Thoracic aorta (tissue), 2 donors: ENCODE results near the gene ALKBH7. TPM values are rescaled to one million over a fixed set of nuclear protein-coding genes. Genes with fewer than 3 reads are reported as not detected.

Experiments used
- ATAC-seq: fragments of 150-250 bp; one replicate; pipeline ENCODE4 v1.8.0; 2017; ENCODE audit warnings: low read depth; ENCODE audit not compliant: insufficient number of reproducible peaks, low FRiP score
- DNase-seq: peaks from one replicate; pipeline ENCODE4 v3.0.0-alpha.2; 2020; ENCODE audit warnings: low spot score
- H3K27ac ChIP-seq, 2 donors: fragments of 200-600 bp; sonication (generic); 1 replicate in 1 of 2; 2 replicates in 1 of 2; pipeline ENCODE4 v1.5.1; 2016; ENCODE audit warnings: mild to moderate bottlenecking in 2 of 2, moderate library complexity in 2 of 2
- H3K27me3 ChIP-seq: fragments of 200-600 bp; sonication (generic); replicated peaks from 2 replicates; pipeline ENCODE4 v1.6.0; 2016; ENCODE audit warnings: mild to moderate bottlenecking; ENCODE audit not compliant: insufficient read depth
- H3K36me3 ChIP-seq: fragments of 200-600 bp; sonication (generic); one replicate; pipeline ENCODE4 v1.5.1; 2016
- H3K4me1 ChIP-seq, 2 donors: fragments of 200-600 bp; sonication (generic); 1 replicate in 1 of 2; 2 replicates in 1 of 2; pipeline versions ENCODE4 v1.5.1 to v1.6.0; 2016; ENCODE audit warnings: low read depth in 2 of 2, mild to moderate bottlenecking in 1 of 2; ENCODE audit not compliant: control insufficient read depth in 1 of 2
- H3K4me3 ChIP-seq: fragments of 200-600 bp; sonication (generic); 2 replicates; pipeline ENCODE4 v1.5.1; 2016; ENCODE audit warnings: mild to moderate bottlenecking
- H3K9me3 ChIP-seq: fragments of 200-600 bp; sonication (generic); 2 replicates; pipeline ENCODE4 v1.5.1; 2016
- total RNA-seq, 2 donors: library from RNA; depleted of rRNA; stranded (reverse); fragments of >200 nt; gene quantifications; one replicate each; pipeline versions ENCODE4 v1.1.0 to v1.2.3, GENCODE V29; 2016
- TF ChIP-seq, protein P1 (sequence below): fragments of 200-600 bp; sonication (generic); IDR thresholded peaks from one replicate; pipeline ENCODE4 v1.5.1; 2019; ENCODE audit warnings: antibody characterized with exemption

ALKBH7 gene
- total RNA-seq, 2 donors from 2014 or later: 29.1 to 37.6 TPM

DNA sequence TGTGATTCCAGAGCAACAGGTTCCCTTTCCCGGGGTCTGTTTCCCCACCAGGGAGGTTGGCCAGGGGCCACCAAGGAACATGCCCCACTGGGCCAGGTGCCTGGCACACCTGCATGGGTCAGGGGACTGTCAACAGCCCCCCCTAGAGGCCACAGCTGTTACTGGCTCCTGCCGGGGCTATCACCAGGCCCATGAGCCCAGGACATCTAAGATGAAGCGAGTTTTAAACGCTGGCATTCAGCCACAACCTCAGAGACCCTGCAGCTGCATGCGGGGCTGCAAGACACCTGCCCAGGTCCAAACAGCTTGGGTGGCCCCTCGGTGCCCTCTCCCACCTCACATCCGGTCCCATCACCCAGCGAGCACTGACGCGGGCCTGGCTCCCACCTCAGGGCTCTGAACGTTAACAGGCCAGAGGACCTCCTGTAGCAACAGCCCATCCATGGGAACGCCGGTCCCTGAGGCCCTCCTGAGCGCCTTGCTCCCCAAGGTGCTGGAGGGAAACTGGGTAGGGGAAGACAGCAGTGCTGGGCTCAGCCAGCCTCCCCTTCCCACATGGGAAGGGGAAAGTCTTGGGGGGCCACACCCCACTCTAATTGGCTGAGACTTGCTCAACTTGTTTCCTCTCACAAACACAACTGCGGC lies 40.0 kb downstream of the ALKBH7 start:
- no peaks in the 10 kb centered on the region for H3K4me1 ChIP-seq
- H3K4me3 ChIP-seq: no peak overlapping the region
- no peak overlapping the region for H3K27ac ChIP-seq
- H3K36me3 ChIP-seq: peaks cover 36% of the 10 kb centered on the region
- ATAC-seq (no peak), DNase-seq (no peak)
- no peaks in the 10 kb centered on the region for H3K9me3 ChIP-seq
- H3K27me3 ChIP-seq: no peaks in the 10 kb centered on the region
- TF ChIP-seq, protein P1, sequence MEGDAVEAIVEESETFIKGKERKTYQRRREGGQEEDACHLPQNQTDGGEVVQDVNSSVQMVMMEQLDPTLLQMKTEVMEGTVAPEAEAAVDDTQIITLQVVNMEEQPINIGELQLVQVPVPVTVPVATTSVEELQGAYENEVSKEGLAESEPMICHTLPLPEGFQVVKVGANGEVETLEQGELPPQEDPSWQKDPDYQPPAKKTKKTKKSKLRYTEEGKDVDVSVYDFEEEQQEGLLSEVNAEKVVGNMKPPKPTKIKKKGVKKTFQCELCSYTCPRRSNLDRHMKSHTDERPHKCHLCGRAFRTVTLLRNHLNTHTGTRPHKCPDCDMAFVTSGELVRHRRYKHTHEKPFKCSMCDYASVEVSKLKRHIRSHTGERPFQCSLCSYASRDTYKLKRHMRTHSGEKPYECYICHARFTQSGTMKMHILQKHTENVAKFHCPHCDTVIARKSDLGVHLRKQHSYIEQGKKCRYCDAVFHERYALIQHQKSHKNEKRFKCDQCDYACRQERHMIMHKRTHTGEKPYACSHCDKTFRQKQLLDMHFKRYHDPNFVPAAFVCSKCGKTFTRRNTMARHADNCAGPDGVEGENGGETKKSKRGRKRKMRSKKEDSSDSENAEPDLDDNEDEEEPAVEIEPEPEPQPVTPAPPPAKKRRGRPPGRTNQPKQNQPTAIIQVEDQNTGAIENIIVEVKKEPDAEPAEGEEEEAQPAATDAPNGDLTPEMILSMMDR: peak; percentile 41

DNA sequence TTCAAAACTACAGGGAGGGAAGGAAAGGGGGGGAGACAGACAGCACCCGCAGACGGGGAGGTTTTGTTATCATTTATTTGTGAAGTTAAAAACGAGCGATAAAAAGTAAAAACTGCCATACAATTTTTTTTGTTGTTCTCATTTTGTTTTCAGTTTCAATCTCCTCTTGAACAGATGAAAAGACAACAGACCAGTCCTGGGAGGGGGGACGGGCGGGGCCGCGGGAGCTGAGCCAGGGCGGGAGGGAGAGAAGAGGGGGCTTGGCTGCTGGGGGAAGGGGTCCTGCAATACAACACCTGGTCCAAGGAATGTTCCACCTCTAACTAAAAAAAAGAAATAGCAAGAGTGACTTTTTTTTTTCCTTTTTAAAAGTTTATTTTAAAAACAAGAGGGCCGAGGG lies 40.7 kb downstream of the ALKBH7 start:
- ATAC-seq (no peak), DNase-seq (no peak)
- TF ChIP-seq, protein P1: no peak
- no peaks in the 10 kb centered on the region for H3K4me1 ChIP-seq
- no peaks in the 10 kb centered on the region for H3K27me3 ChIP-seq
- no peak overlapping the region for H3K27ac ChIP-seq
- peaks cover 42% of the 10 kb centered on the region for H3K36me3 ChIP-seq
- no peaks in the 10 kb centered on the region for H3K9me3 ChIP-seq
- H3K4me3 ChIP-seq: no peak overlapping the region

DNA sequence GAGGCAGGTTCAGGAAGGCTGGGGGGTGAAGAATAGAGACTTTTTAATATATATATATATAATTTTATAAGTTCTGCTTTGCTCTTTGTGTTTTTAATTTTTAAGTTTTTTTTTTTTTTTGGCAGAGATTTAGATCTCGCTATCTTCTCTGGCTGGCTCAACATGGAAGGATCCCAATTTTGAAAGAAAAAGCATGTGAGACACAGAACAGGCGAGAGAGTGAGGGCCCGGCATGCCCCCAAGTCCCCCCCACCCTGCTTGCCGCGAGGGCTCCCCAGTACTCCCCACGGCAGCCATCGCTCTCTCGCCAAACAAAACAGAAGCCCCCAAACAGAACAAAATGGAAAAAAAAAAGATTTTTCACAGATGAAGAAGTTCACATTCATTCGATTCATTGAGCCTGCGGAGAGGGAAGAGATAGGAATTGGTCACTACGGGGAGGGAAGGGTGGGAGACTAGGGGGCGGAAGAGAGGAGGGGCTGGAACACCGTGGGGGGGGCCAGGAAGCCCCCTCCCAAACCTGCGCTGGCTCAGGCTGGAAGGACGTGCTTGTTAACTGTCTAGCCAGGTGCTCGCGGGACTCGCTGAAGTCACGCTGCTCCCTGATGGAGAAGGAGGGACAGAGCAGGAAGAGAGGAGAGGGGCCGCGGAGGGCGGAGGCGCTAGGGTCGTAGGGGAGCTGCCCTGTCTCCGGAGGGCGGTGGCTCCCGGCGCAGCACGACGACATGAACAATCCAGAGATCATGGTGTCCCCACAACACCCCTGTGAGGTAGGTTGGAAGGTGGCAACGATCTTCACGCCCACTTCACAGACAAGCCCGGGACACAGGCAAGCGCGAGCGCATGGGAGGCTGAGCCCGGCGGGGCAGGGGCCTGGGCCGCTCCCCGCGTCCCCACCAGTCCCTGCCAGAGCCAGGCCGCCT lies 41.4 kb downstream of the ALKBH7 start:
- H3K4me1 ChIP-seq: no peaks in the 10 kb centered on the region
- no peak for ATAC-seq
- TF ChIP-seq, protein P1: no peak
- H3K9me3 ChIP-seq: no peaks in the 10 kb centered on the region
- no peaks in the 10 kb centered on the region for H3K27me3 ChIP-seq
- peaks cover 49% of the 10 kb centered on the region for H3K36me3 ChIP-seq
- no peak overlapping the region for H3K4me3 ChIP-seq
- no peak for DNase-seq
- H3K27ac ChIP-seq: no peak overlapping the region

DNA sequence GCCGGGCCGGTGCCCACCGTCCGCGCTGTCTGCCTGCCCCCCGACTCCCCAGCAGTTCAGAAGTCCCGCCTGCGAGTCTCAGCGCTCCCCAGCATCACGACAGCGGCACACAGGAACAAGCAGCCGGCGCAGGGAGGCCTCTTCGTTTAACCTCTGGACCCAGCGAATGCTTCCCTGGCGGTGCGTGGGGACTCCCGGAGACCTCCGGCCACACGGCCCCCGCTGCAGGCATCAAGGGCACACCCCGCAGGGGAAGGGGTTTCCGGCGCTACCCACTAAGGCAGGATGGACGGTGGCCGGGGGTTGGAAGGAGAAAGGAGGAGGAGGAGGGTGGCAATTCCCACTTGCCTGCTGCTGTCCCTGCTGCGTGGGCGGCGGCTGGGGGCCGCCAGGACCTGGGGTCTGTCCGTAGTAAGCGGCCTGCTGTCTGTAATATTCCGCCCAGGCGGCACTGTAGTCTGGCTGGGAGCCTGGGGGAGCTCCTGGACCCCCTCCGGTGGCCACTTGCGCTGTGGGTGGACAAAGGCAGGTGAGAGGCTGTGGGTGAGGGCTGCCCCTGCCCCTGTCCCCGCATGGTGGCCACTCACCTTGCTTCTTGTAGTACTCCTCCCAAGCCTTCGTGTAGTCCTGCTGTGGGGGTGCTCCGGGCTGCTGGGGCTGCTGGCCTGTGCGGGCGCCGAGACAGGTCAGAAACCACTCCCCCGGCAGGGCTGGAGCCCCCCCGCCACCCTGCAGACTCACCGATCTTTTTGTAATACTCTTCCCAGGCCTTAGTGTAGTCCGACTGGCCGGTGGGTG lies 42.4 kb downstream of the ALKBH7 start:
- DNase-seq (no peak), ATAC-seq (no peak)
- no peak overlapping the region for H3K27ac ChIP-seq
- no peaks in the 10 kb centered on the region for H3K27me3 ChIP-seq
- H3K4me3 ChIP-seq: no peak overlapping the region
- TF ChIP-seq, protein P1: no peak
- H3K9me3 ChIP-seq: no peaks in the 10 kb centered on the region
- no peaks in the 10 kb centered on the region for H3K4me1 ChIP-seq
- peaks cover 58% of the 10 kb centered on the region for H3K36me3 ChIP-seq
